HCT116 (cell line): Measurements from ENCODE around the gene C11orf21. TPM values are rescaled to one million over a fixed set of nuclear protein-coding genes. Genes with fewer than 3 reads are reported as not detected.

Source experiments
- ATAC-seq: fragments of 200-7000 bp; cut with Tn5 transposase; 2 replicates; pipeline ENCODE4 v1.9.1; 2020; ENCODE audit warnings: mild to moderate bottlenecking, moderate library complexity
- BruUV-seq: library from RNA; stranded (reverse); fragments of 400-500 nt; replicated peaks from 2 replicates; lab custom pipeline; 2021; lab: Mats Ljungman, UMichigan
- CTCF ChIA-PET: fragments of 300-600 bp; sonication (Branson Sonifier 250); formaldehyde crosslinking; loops from one replicate; lab custom pipeline; 2021; ENCODE audit warnings: antibody characterized with exemption; lab: Charles Lee
- POLR2A ChIA-PET: fragments of 300-600, 350-600 bp; sonication (Branson Sonifier 250); formaldehyde crosslinking; loops from one replicate; lab custom pipeline; 2021; ENCODE audit warnings: antibody characterized with exemption; lab: Charles Lee
- RAD21 ChIA-PET, 2 experiments: fragments of 300-600 bp; sonication (Branson Sonifier 250); formaldehyde crosslinking; loops; one replicate each; lab custom pipeline; 2023; ENCODE audit warnings: low total read pairs in 2 of 2; ENCODE audit not compliant: uncharacterized antibody in 2 of 2, unreplicated experiment in 2 of 2, low non-redundant PET in 1 of 2; lab: Charles Lee
- DNase-seq: peaks from one replicate; pipeline ENCODE4 v3.0.0-alpha.2; 2010; ENCODE audit warnings: low read depth, low spot score
- H2AFZ ChIP-seq: fragments of 200-600 bp; shearing (Covaris generic), sonication (generic); 2 replicates; pipeline ENCODE4 v1.6.1; 2017; ENCODE audit warnings: low read depth, mixed run types, mixed read lengths, antibody characterized with exemption, low read length; ENCODE audit not compliant: poor library complexity, severe bottlenecking
- H3K27ac ChIP-seq: 2 replicates; pipeline ENCODE4 v1.5.1; 2012; ENCODE audit warnings: low read depth, low read length
- H3K27me3 ChIP-seq: fragments of 200-600 bp; sonication (generic); 2 replicates; pipeline ENCODE4 v1.6.1; 2016; ENCODE audit warnings: mixed run types, low read length, mixed read lengths; ENCODE audit not compliant: insufficient read depth
- H3K36me3 ChIP-seq, 2 experiments: fragments of 200-500 bp in 1 of 2; fragments of 200-600 bp in 1 of 2; sonication (Bioruptor generic) in 1 of 2; sonication (generic) in 1 of 2; 2 replicates each; pipeline versions ENCODE4 v1.5.1 to v1.6.1; 2014 to 2016; ENCODE audit warnings: low read length in 2 of 2, inconsistent platforms in 1 of 2, mixed read lengths in 1 of 2, mixed run types in 1 of 2; ENCODE audit not compliant: insufficient read depth in 2 of 2, control insufficient read depth in 1 of 2
- H3K4me1 ChIP-seq, 2 experiments: fragments of 200-600 bp in 1 of 2; sonication (generic) in 1 of 2; 2 replicates each; pipeline versions ENCODE4 v1.5.1 to v1.6.1; 2012 to 2017; ENCODE audit warnings: low read length in 2 of 2, inconsistent platforms in 1 of 2, mild to moderate bottlenecking in 1 of 2, mixed read lengths in 1 of 2, mixed run types in 1 of 2, moderate library complexity in 1 of 2; ENCODE audit not compliant: insufficient read depth in 2 of 2, control insufficient read depth in 1 of 2
- H3K4me2 ChIP-seq: fragments of 200-600 bp; sonication (generic); 2 replicates; pipeline ENCODE4 v1.6.1; 2017; ENCODE audit warnings: mixed run types, low read length, mixed read lengths
- H3K4me3 ChIP-seq, 2 experiments: fragments of 200-600 bp in 1 of 2; sonication (generic) in 1 of 2; replicated peaks in 1 of 2; 2 replicates each; pipeline ENCODE4 v1.5.1; 2011 to 2016; ENCODE audit warnings: low read length in 2 of 2, control low read depth in 1 of 2, low read depth in 1 of 2, mild to moderate bottlenecking in 1 of 2, mixed read lengths in 1 of 2, mixed run types in 1 of 2
- H3K79me2 ChIP-seq: fragments of 200-600 bp; sonication (generic); 2 replicates; pipeline ENCODE4 v1.6.1; 2017; ENCODE audit warnings: mild to moderate bottlenecking, mixed run types, low read length, moderate library complexity, mixed read lengths; ENCODE audit not compliant: insufficient read depth
- H3K9ac ChIP-seq: fragments of 200-600 bp; sonication (generic); 2 replicates; pipeline ENCODE4 v1.6.1; 2016; ENCODE audit warnings: low read length, mixed read lengths
- H3K9me2 ChIP-seq: fragments of 200-600 bp; sonication (generic), shearing (Covaris generic); 2 replicates; pipeline ENCODE4 v1.6.1; 2017; ENCODE audit warnings: mixed run types, mild to moderate bottlenecking, moderate library complexity; ENCODE audit not compliant: insufficient read depth
- H3K9me3 ChIP-seq, 2 experiments: fragments of 200-500 bp in 1 of 2; fragments of 200-600 bp in 1 of 2; sonication (Bioruptor generic) in 1 of 2; sonication (generic) in 1 of 2; 2 replicates each; pipeline ENCODE4 v1.6.1; 2014 to 2017; ENCODE audit warnings: low read length in 2 of 2, mixed read lengths in 2 of 2, inconsistent platforms in 1 of 2, low read depth in 1 of 2, mild to moderate bottlenecking in 1 of 2, mixed run types in 1 of 2, moderate library complexity in 1 of 2; ENCODE audit not compliant: control insufficient read depth in 1 of 2, insufficient read depth in 1 of 2
- H4K20me1 ChIP-seq: fragments of 200-600 bp; sonication (generic), shearing (Covaris generic); 2 replicates; pipeline ENCODE4 v1.6.1; 2017; ENCODE audit warnings: mixed run types, mild to moderate bottlenecking, moderate library complexity; ENCODE audit not compliant: insufficient read depth
- CEBPB ChIP-seq: IDR thresholded peaks from 2 replicates; pipeline ENCODE4 v1.6.1; 2012; ENCODE audit warnings: low read depth
- CTCF ChIP-seq, 3 experiments: fragments of 200-600 bp in 1 of 3; sonication (generic) in 1 of 3; IDR thresholded peaks in 2 of 3; conservative IDR thresholded peaks in 1 of 3; 2 replicates each; pipeline ENCODE4 v1.5.1; 2012 to 2017; ENCODE audit warnings: low read depth in 2 of 3, low read length in 2 of 3, antibody characterized with exemption in 1 of 3, borderline replicate concordance in 1 of 3, control low read depth in 1 of 3, mild to moderate bottlenecking in 1 of 3, mixed read lengths in 1 of 3, mixed run types in 1 of 3, moderate library complexity in 1 of 3; ENCODE audit not compliant: insufficient read depth in 1 of 3
- EGR1 ChIP-seq: IDR thresholded peaks from 2 replicates; pipeline ENCODE4 v1.6.1; 2012; ENCODE audit warnings: low read depth
- FOSL1 ChIP-seq: IDR thresholded peaks from 2 replicates; pipeline ENCODE4 v1.6.1; 2012; ENCODE audit warnings: low read depth
- REST ChIP-seq: IDR thresholded peaks from 2 replicates; pipeline ENCODE4 v1.6.1; 2012; ENCODE audit warnings: low read depth
- SIN3A ChIP-seq: IDR thresholded peaks from 2 replicates; pipeline ENCODE4 v1.6.1; 2012; ENCODE audit warnings: low read depth
- SRF ChIP-seq: IDR thresholded peaks from 2 replicates; pipeline ENCODE4 v1.6.1; 2012; ENCODE audit warnings: low read depth
- YY1 ChIP-seq: IDR thresholded peaks from 2 replicates; pipeline ENCODE4 v1.6.1; 2011; ENCODE audit warnings: low read length, low read depth, moderate library complexity, mild to moderate bottlenecking; ENCODE audit not compliant: insufficient replicate concordance; ENCODE audit errors: extremely low read depth
- intact Hi-C: fragments of 100-400 bp; cut with micrococcal nuclease; formaldehyde crosslinking; loops from 2 replicates; pipeline ENCODE4 v1.10.0; 2022
- total RNA-seq: library from RNA; stranded (reverse); gene quantifications from one replicate; pipeline ENCODE4 v1.2.1, GENCODE V29; 2021; ENCODE audit not compliant: unreplicated experiment
- TF ChIP-seq, protein P1 (sequence below): IDR thresholded peaks from 2 replicates; pipeline ENCODE4 v1.6.1; 2011; ENCODE audit warnings: mild to moderate bottlenecking, low read length, moderate library complexity; ENCODE audit not compliant: insufficient replicate concordance; ENCODE audit errors: extremely low read depth

C11orf21 gene
- total RNA-seq, 1 experiment from 2014 or later, result not detected

- Histone ChIP-seq H4K20me1 (no peaks in the 10 kb centered on the region), H3K27me3 (no peaks in the 10 kb centered on the region), H3K9me2 (no peaks in the 10 kb centered on the region), H3K79me2 (no peaks in the 10 kb centered on the region), H2AFZ (no peak overlapping the region), H3K27ac (no peak overlapping the region), H3K4me1 (no peaks in the 10 kb centered on the region), H3K4me2 (no peak overlapping the region), H3K9me3 (no peaks in the 10 kb centered on the region), H3K36me3 (no peaks in the 10 kb centered on the region), H3K9ac (no peak overlapping the region), H3K4me3 (no peak overlapping the region)
- intact Hi-C loops, result no loop called here
- ATAC-seq (no peak), DNase-seq (no peak)
- TF ChIP-seq FOSL1 (no peak), EGR1 (no peak)
- ChIA-PET CTCF (interaction anchor here (0.8 to 6.2 kb wide), 2 partner anchors 116 to 117 kb away, joined by 3 to 225 read pairs; no protein-coding TSS in a partner anchor), RAD21 (interaction anchor here in 1 of 2 experiments (1.3 kb wide), 1 partner anchor 118 kb away, joined by 3 read pairs; no protein-coding TSS in a partner anchor), POLR2A (no interaction called here)
- BruUV-seq, result no TSS peak
Observed at GRCh38 chr11:2302896-2303626, 1.3 kb upstream of the C11orf21 start.

DNA sequence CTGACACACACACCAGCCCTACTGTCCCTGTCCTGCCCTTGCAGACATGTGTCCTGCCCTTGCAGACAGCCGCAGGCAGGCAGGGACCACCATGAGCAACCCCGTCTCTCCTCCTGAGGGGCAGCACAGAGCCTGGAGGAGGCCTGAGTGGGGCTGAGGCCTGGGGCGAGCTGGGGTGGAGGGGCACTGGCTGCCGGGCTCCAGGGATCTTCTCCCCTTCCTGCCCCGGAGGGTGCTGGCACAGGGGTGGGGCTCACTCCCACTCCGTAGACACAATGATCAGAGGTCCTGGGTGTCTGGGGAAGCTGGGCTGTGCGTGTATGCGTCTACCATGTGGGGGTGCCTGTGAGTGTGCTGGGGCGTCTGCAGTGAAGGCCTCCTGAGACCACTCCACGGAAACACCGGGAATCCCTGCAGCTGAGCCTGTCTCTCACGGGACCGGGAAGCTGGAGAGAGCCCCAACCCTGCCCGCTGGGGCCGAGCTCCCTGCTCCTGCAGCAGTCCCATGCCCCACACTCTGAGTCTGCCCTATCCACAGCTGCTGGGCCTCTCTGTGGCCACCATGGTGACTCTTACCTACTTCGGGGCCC lies 683 bp upstream of the C11orf21 start:
- Histone ChIP-seq H2AFZ (no peak overlapping the region), H3K27me3 (no peaks in the 10 kb centered on the region), H3K36me3 (no peaks in the 10 kb centered on the region), H3K9ac (no peak overlapping the region), H3K4me2 (no peak overlapping the region), H3K79me2 (no peaks in the 10 kb centered on the region), H3K4me1 (no peaks in the 10 kb centered on the region), H3K4me3 (no peak overlapping the region), H3K9me3 (no peaks in the 10 kb centered on the region), H3K9me2 (no peaks in the 10 kb centered on the region), H4K20me1 (no peaks in the 10 kb centered on the region), H3K27ac (no peak overlapping the region)
- ChIA-PET POLR2A (no interaction called here), CTCF (interaction anchor here (0.8 to 6.2 kb wide), 2 partner anchors 116 to 117 kb away, joined by 3 to 225 read pairs; no protein-coding TSS in a partner anchor), RAD21 (interaction anchor here in 1 of 2 experiments (1.3 kb wide), 1 partner anchor 119 kb away, joined by 3 read pairs; no protein-coding TSS in a partner anchor)
- no peak for ATAC-seq
- BruUV-seq, result no TSS peak
- DNase-seq, result no peak
- intact Hi-C loops, result no loop called here
- TF ChIP-seq YY1, result no peak
- TF ChIP-seq, protein P1, sequence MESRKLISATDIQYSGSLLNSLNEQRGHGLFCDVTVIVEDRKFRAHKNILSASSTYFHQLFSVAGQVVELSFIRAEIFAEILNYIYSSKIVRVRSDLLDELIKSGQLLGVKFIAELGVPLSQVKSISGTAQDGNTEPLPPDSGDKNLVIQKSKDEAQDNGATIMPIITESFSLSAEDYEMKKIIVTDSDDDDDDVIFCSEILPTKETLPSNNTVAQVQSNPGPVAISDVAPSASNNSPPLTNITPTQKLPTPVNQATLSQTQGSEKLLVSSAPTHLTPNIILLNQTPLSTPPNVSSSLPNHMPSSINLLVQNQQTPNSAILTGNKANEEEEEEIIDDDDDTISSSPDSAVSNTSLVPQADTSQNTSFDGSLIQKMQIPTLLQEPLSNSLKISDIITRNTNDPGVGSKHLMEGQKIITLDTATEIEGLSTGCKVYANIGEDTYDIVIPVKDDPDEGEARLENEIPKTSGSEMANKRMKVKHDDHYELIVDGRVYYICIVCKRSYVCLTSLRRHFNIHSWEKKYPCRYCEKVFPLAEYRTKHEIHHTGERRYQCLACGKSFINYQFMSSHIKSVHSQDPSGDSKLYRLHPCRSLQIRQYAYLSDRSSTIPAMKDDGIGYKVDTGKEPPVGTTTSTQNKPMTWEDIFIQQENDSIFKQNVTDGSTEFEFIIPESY, result no peak
- no peak for TF ChIP-seq CTCF (IDR thresholded peaks at IDR 0.05 in 2 of 3, conservative IDR thresholded peaks at IDR 0.05 in 1 of 3; ENCODE audit: borderline replicate concordance in 1 of 3, insufficient read depth in 1 of 3, low read depth in 2 of 3, low read length in 2 of 3)
- no peak for TF ChIP-seq SIN3A
- TF ChIP-seq EGR1, result no peak
- no peak for TF ChIP-seq CEBPB
- no peak for TF ChIP-seq REST
- TF ChIP-seq SRF, result no peak
